Common myeloid progenitor, CD34-positive (primary cell): Measurements from ENCODE around the gene EXOC6.

Experiments
- CTCF ChIA-PET: fragments of 350-600 bp; sonication (Branson Sonifier 250); formaldehyde crosslinking; loops from one replicate; lab custom pipeline; 2021; ENCODE audit warnings: antibody characterized with exemption; lab: Charles Lee
- POLR2A ChIA-PET: fragments of 350-600 bp; sonication (Branson Sonifier 250); formaldehyde crosslinking; loops from one replicate; lab custom pipeline; 2021; ENCODE audit warnings: antibody characterized with exemption; lab: Charles Lee
- DNase-seq, 3 donors: peaks; one replicate each; pipeline versions ENCODE4 v3.0.0 to v3.0.0-alpha.2; 2013
- H3K27ac ChIP-seq, 2 experiments: 1 replicate in 1 of 2; 2 replicates in 1 of 2; pipeline ENCODE4 v1.7.0; 2013; ENCODE audit warnings: inconsistent platforms in 2 of 2, low read length in 2 of 2, mild to moderate bottlenecking in 2 of 2, low read depth in 1 of 2, moderate library complexity in 1 of 2; ENCODE audit not compliant: severe bottlenecking in 2 of 2, insufficient read depth in 1 of 2, poor library complexity in 1 of 2
- H3K27me3 ChIP-seq, 5 experiments: replicated peaks in 2 of 5; 1 replicate in 3 of 5; 2 replicates in 2 of 5; pipeline versions ENCODE4 v1.6.1 to v1.7.0; 2013; ENCODE audit warnings: low read length in 4 of 5, mild to moderate bottlenecking in 2 of 5, moderate library complexity in 2 of 5, inconsistent platforms in 1 of 5; ENCODE audit not compliant: insufficient read depth in 5 of 5, control insufficient read depth in 4 of 5
- H3K36me3 ChIP-seq, 4 experiments: 1 replicate in 2 of 4; 2 replicates in 2 of 4; pipeline versions ENCODE4 v1.6.1 to v1.7.0; 2013; ENCODE audit warnings: low read length in 3 of 4, control low read depth in 1 of 4, mild to moderate bottlenecking in 1 of 4; ENCODE audit not compliant: control insufficient read depth in 4 of 4, insufficient read depth in 4 of 4
- H3K4me1 ChIP-seq, 4 experiments: 1 replicate in 3 of 4; 2 replicates in 1 of 4; pipeline versions ENCODE4 v1.6.1 to v1.7.1; 2013; ENCODE audit warnings: low read length in 3 of 4, mild to moderate bottlenecking in 3 of 4, control low read depth in 1 of 4, inconsistent platforms in 1 of 4, moderate library complexity in 1 of 4; ENCODE audit not compliant: control insufficient read depth in 4 of 4, insufficient read depth in 4 of 4; ENCODE audit errors: control extremely low read depth in 1 of 4
- H3K4me3 ChIP-seq, 7 experiments: 1 replicate in 4 of 7; 2 replicates in 3 of 7; pipeline versions ENCODE4 v1.5.1 to v1.7.0; 2013; ENCODE audit warnings: mild to moderate bottlenecking in 7 of 7, low read length in 6 of 7, moderate library complexity in 6 of 7, inconsistent platforms in 2 of 7, low read depth in 2 of 7, control low read depth in 1 of 7; ENCODE audit not compliant: insufficient read depth in 4 of 7, control insufficient read depth in 1 of 7; ENCODE audit errors: extremely low read depth in 1 of 7
- H3K9me3 ChIP-seq, 5 experiments: 1 replicate in 4 of 5; 2 replicates in 1 of 5; pipeline versions ENCODE4 v1.6.1 to v1.7.1; 2013; ENCODE audit warnings: low read length in 4 of 5, mild to moderate bottlenecking in 2 of 5, inconsistent platforms in 1 of 5, low read depth in 1 of 5, moderate library complexity in 1 of 5; ENCODE audit not compliant: control insufficient read depth in 4 of 5, insufficient read depth in 2 of 5; ENCODE audit errors: control extremely low read depth in 1 of 5
- WGBS: methylation state at CpG from one replicate; pipeline ENCODE4 v1.1.5; 2013; ENCODE audit not compliant: insufficient coverage; 5-methylcytosine and 5-hydroxymethylcytosine counted together

Gene EXOC6

GRCh38 chr10:93059975-93060886, 211.9 kb downstream of the EXOC6 start, which contains the start of gene CYP26C1:
Gene CYP26C1 (plus strand): TSS chr10:93060798. CDS start chr10:93061264, 466 bp downstream.
- H3K27ac ChIP-seq = no peak within 1 kb of the TSS
- no peak for DNase-seq
- H3K27me3 ChIP-seq = peaks cover 13 to 66% (median 29%) of the 10 kb centered on the region in 5 experiments
- WGBS = 36% methylated on average over 54 of the region's 67 CpGs
- H3K9me3 ChIP-seq = peaks cover 0 to 5% (median 0%) of the 10 kb centered on the region in 5 experiments
- peaks cover 7 to 26% (median 15%) of the 10 kb centered on the region in 4 experiments for H3K36me3 ChIP-seq
- ChIA-PET POLR2A (no interaction called here), CTCF (interaction anchor here (1.5 kb wide), 1 partner anchor 57 kb away, joined by 4 read pairs; no protein-coding TSS in a partner anchor)
- peaks cover 2 to 35% (median 23%) of the 10 kb centered on the region in 4 experiments for H3K4me1 ChIP-seq
- H3K4me3 ChIP-seq = peak within 1 kb of the TSS in 3 of 7 experiments; percentile 52 to 81 (median 74)

- H3K27ac ChIP-seq = no peak overlapping the region
- H3K9me3 ChIP-seq = peaks cover 0 to 5% (median 0%) of the 10 kb centered on the region in 5 experiments
- CTCF ChIA-PET = interaction anchor here (1.0 to 7.2 kb wide), 7 partner anchors 8 to 145 kb away, joined by 3 to 76 read pairs (median 4); partner anchors contain the start of gene CYP26A1
- H3K36me3 ChIP-seq = peaks cover 7 to 26% (median 15%) of the 10 kb centered on the region in 4 experiments
- POLR2A ChIA-PET = no interaction called here
- peaks cover 2 to 40% (median 28%) of the 10 kb centered on the region in 4 experiments for H3K4me1 ChIP-seq
- no peak for DNase-seq
- no peak overlapping the region for H3K4me3 ChIP-seq
- H3K27me3 ChIP-seq = peaks cover 16 to 74% (median 35%) of the 10 kb centered on the region in 5 experiments
- 27% methylated on average over 41 of the region's 45 CpGs for WGBS
Measured at GRCh38 chr10:93060887-93061593, 212.7 kb downstream of the EXOC6 start.

GRCh38 chr10:93061594-93062513, 213.5 kb downstream of the EXOC6 start:
- CTCF ChIA-PET = interaction anchor here (0.7 to 7.2 kb wide), 12 partner anchors 9 to 450 kb away, joined by 3 to 76 read pairs (median 4); partner anchors contain the start of gene CYP26A1
- Histone ChIP-seq H3K4me1 (peaks cover 2 to 45% (median 32%) of the 10 kb centered on the region in 4 experiments), H3K27me3 (peaks cover 16 to 82% (median 40%) of the 10 kb centered on the region in 5 experiments), H3K36me3 (peaks cover 7 to 26% (median 15%) of the 10 kb centered on the region in 4 experiments), H3K27ac (no peak overlapping the region), H3K4me3 (peak overlapping the region; percentile 28 to 81 (median 63)), H3K9me3 (peaks cover 0 to 5% (median 0%) of the 10 kb centered on the region in 5 experiments)
- POLR2A ChIA-PET = no interaction called here
- peak; percentile 49 to 66 (median 60) for DNase-seq
- WGBS = 3% methylated on average over 53 of the region's 57 CpGs

GRCh38 chr10:93062514-93063143, 214.3 kb downstream of the EXOC6 start:
- 1% methylated on average over 51 of the region's 68 CpGs for WGBS
- Histone ChIP-seq H3K27ac (no peak overlapping the region), H3K9me3 (peaks cover 0 to 5% (median 0%) of the 10 kb centered on the region in 5 experiments), H3K4me1 (peaks cover 2 to 45% (median 32%) of the 10 kb centered on the region in 4 experiments), H3K36me3 (peaks cover 7 to 26% (median 15%) of the 10 kb centered on the region in 4 experiments), H3K4me3 (peak overlapping the region; percentile 28 to 81 (median 63)), H3K27me3 (peaks cover 19 to 90% (median 48%) of the 10 kb centered on the region in 5 experiments)
- ChIA-PET CTCF (interaction anchor here (0.6 to 7.2 kb wide), 11 partner anchors 8 to 495 kb away, joined by 3 to 76 read pairs (median 4); partner anchors contain the start of gene CYP26A1), POLR2A (no interaction called here)
- peak; percentile 74 to 87 (median 87) for DNase-seq

GRCh38 chr10:93063144-93063976, 215.0 kb downstream of the EXOC6 start:
- CTCF ChIA-PET = interaction anchor here (0.6 to 7.2 kb wide), 7 partner anchors 7 to 495 kb away, joined by 3 to 76 read pairs (median 4); partner anchors contain the start of gene CYP26A1
- Histone ChIP-seq H3K4me1 (peaks cover 2 to 51% (median 38%) of the 10 kb centered on the region in 4 experiments), H3K9me3 (peaks cover 0 to 5% (median 0%) of the 10 kb centered on the region in 5 experiments), H3K27me3 (peaks cover 22 to 95% (median 54%) of the 10 kb centered on the region in 5 experiments), H3K36me3 (peaks cover 4 to 20% (median 12%) of the 10 kb centered on the region in 4 experiments), H3K27ac (no peak overlapping the region), H3K4me3 (peak overlapping the region in 3 of 7 experiments; percentile 63 to 81 (median 74))
- POLR2A ChIA-PET = no interaction called here
- no peak for DNase-seq
- WGBS = 16% methylated on average over 43 of the region's 43 CpGs
